ENCODE data around the gene KRTAP9-3. TPM values are rescaled to one million over a fixed set of nuclear protein-coding genes. Genes with fewer than 3 reads are reported as not detected.
"Not testable (repeated sequence)": the region's sequence is repeated elsewhere in the genome, so short reads cannot be mapped to it uniquely, and the experiment has no call there.

Gene KRTAP9-3
- total and polyA plus RNA-seq, 2 of the 8 experiments (the other 6 are each of a cell fraction or from before 2014, with no cell fraction given) = not detected

GRCh38 chr17:41237116-41237515 is 4.9 kb downstream of the KRTAP9-3 start:
- H3K36me3 ChIP-seq (ENCODE audit: control insufficient read depth in 2 of 4, insufficient read depth in 4 of 4, low read length in 3 of 4); H4K8ac ChIP-seq (ENCODE audit: extremely low read depth, insufficient read depth, low read length); H3K9ac ChIP-seq (replicated peaks in 1 of 4; ENCODE audit: extremely low read depth in 1 of 4, low read depth in 3 of 4, low read length in 3 of 4); H3K23ac ChIP-seq (ENCODE audit: insufficient read length); H3K27ac ChIP-seq (ENCODE audit: low read depth, low read length); H2BK15ac ChIP-seq (ENCODE audit: low read length); H3K14ac ChIP-seq (ENCODE audit: insufficient read length); H3K79me2 ChIP-seq (ENCODE audit: control insufficient read depth in 1 of 2, insufficient read depth in 2 of 2, low read length in 2 of 2); H3K18ac ChIP-seq (ENCODE audit: extremely low read depth, low read length); H3K4me3 ChIP-seq (ENCODE audit: extremely low read depth in 1 of 4, insufficient read depth in 2 of 4, low read depth in 3 of 4, low read length in 4 of 4); H2BK20ac ChIP-seq (ENCODE audit: low read length); DNase-seq (ENCODE audit: low read depth in 1 of 2, low spot score in 2 of 2); H2BK5ac ChIP-seq (ENCODE audit: low read depth, low read length); H2BK12ac ChIP-seq (ENCODE audit: low read depth, low read length); H4K20me1 ChIP-seq (replicated peaks in 1 of 2; ENCODE audit: control insufficient read depth in 1 of 2, insufficient read depth in 2 of 2, low read length in 2 of 2); H2BK120ac ChIP-seq (replicated peaks; ENCODE audit: low read depth, low read length); H3K79me1 ChIP-seq (ENCODE audit: low read depth, low read length); H4K91ac ChIP-seq (replicated peaks; ENCODE audit: insufficient read length, low read length); H3K9me3 ChIP-seq (ENCODE audit: insufficient read depth in 2 of 2, low read depth in 1 of 2, low read length in 1 of 2); H2AK5ac ChIP-seq (ENCODE audit: low read depth, low read length); H3K4me2 ChIP-seq (ENCODE audit: insufficient read depth in 1 of 2, low read depth in 2 of 2, low read length in 2 of 2); H3K56ac ChIP-seq (replicated peaks; ENCODE audit: insufficient read length, low read depth, low read length); H2AFZ ChIP-seq (ENCODE audit: low read length); H4K5ac ChIP-seq (ENCODE audit: insufficient read length, low read depth, low read length); FAIRE-seq; H3K4me1 ChIP-seq (replicated peaks in 1 of 4; ENCODE audit: control insufficient read depth in 3 of 4, insufficient read depth in 4 of 4, low read length in 3 of 4); H3K27me3 ChIP-seq (replicated peaks in 1 of 4; ENCODE audit: control insufficient read depth in 3 of 4, extremely low read depth in 1 of 4, insufficient read depth in 3 of 4, low read length in 3 of 4); H3K23me2 ChIP-seq (ENCODE audit: low read depth, low read length); H3K4ac ChIP-seq (replicated peaks; ENCODE audit: insufficient read length, low read depth, low read length): not testable (repeated sequence)
- 93% methylated on average over 4 of the region's 4 CpGs; no CpG with 5 or more reads in 1 of the 2 experiments for WGBS, 2 experiments (ENCODE audit: extremely low coverage in 1 of 2, insufficient coverage in 1 of 2, insufficient read length in 1 of 2, insufficient replicate concordance in 2 of 2, low coverage in 1 of 2, low lambda C conversion rate in 2 of 2, missing lambda C conversion rate in 1 of 2)
- ChIA-PET CTCF (ENCODE audit: partially characterized antibody) (interaction anchor here (0.7 kb wide), 1 partner anchor 18 kb away, joined by 3 read pairs; the partner anchor contains the start of gene KRTAP9-9), POLR2A (ENCODE audit: partially characterized antibody) (interaction anchor here (0.6 kb wide), 1 partner anchor 1094 kb away, joined by 3 read pairs; no protein-coding TSS in a partner anchor)

- H3K9ac ChIP-seq (replicated peaks in 1 of 4; ENCODE audit: extremely low read depth in 1 of 4, low read depth in 3 of 4, low read length in 3 of 4); H4K8ac ChIP-seq (ENCODE audit: extremely low read depth, insufficient read depth, low read length); H3K4me2 ChIP-seq (ENCODE audit: insufficient read depth in 1 of 2, low read depth in 2 of 2, low read length in 2 of 2); DNase-seq (ENCODE audit: low read depth in 1 of 2, low spot score in 2 of 2); H2AFZ ChIP-seq (ENCODE audit: low read length); H3K27ac ChIP-seq (ENCODE audit: low read depth, low read length); H3K79me1 ChIP-seq (ENCODE audit: low read depth, low read length); H2BK120ac ChIP-seq (replicated peaks; ENCODE audit: low read depth, low read length); H3K23me2 ChIP-seq (ENCODE audit: low read depth, low read length); H4K5ac ChIP-seq (ENCODE audit: insufficient read length, low read depth, low read length); H3K4ac ChIP-seq (replicated peaks; ENCODE audit: insufficient read length, low read depth, low read length); H3K14ac ChIP-seq (ENCODE audit: insufficient read length); POLR2A ChIA-PET (ENCODE audit: partially characterized antibody); H3K4me1 ChIP-seq (replicated peaks in 1 of 4; ENCODE audit: control insufficient read depth in 3 of 4, insufficient read depth in 4 of 4, low read length in 3 of 4); H3K23ac ChIP-seq (ENCODE audit: insufficient read length); H4K91ac ChIP-seq (replicated peaks; ENCODE audit: insufficient read length, low read length); H3K18ac ChIP-seq (ENCODE audit: extremely low read depth, low read length); H2BK12ac ChIP-seq (ENCODE audit: low read depth, low read length); H2AK5ac ChIP-seq (ENCODE audit: low read depth, low read length); CTCF ChIA-PET (ENCODE audit: partially characterized antibody); H3K36me3 ChIP-seq (ENCODE audit: control insufficient read depth in 2 of 4, insufficient read depth in 4 of 4, low read length in 3 of 4); H3K9me3 ChIP-seq (ENCODE audit: insufficient read depth in 2 of 2, low read depth in 1 of 2, low read length in 1 of 2); FAIRE-seq; H2BK15ac ChIP-seq (ENCODE audit: low read length); H3K27me3 ChIP-seq (replicated peaks in 1 of 4; ENCODE audit: control insufficient read depth in 3 of 4, extremely low read depth in 1 of 4, insufficient read depth in 3 of 4, low read length in 3 of 4); H2BK20ac ChIP-seq (ENCODE audit: low read length); H4K20me1 ChIP-seq (replicated peaks in 1 of 2; ENCODE audit: control insufficient read depth in 1 of 2, insufficient read depth in 2 of 2, low read length in 2 of 2); H3K79me2 ChIP-seq (ENCODE audit: control insufficient read depth in 1 of 2, insufficient read depth in 2 of 2, low read length in 2 of 2); H3K56ac ChIP-seq (replicated peaks; ENCODE audit: insufficient read length, low read depth, low read length); H3K4me3 ChIP-seq (ENCODE audit: extremely low read depth in 1 of 4, insufficient read depth in 2 of 4, low read depth in 3 of 4, low read length in 4 of 4); H2BK5ac ChIP-seq (ENCODE audit: low read depth, low read length): not testable (repeated sequence)
- WGBS, 2 experiments (ENCODE audit: extremely low coverage in 1 of 2, insufficient coverage in 1 of 2, insufficient read length in 1 of 2, insufficient replicate concordance in 2 of 2, low coverage in 1 of 2, low lambda C conversion rate in 2 of 2, missing lambda C conversion rate in 1 of 2) = 93% methylated on average over 3 of the region's 3 CpGs; no CpG with 5 or more reads in 1 of the 2 experiments
These were observed 5.7 kb downstream of the KRTAP9-3 start, which contains the start of gene KRTAP9-8 for GRCh38 chr17:41237949-41238437. Gene KRTAP9-8 (plus strand): TSS chr17:41237999. CDS start chr17:41238052, 53 bp downstream.
